Activated CD4-positive, CD25-positive, alpha-beta regulatory T cell treated with anti-CD3 and anti-CD28 coated beads, Interleukin-2, amount 50 U/mL, for 24 hours (primary cell): ENCODE results near the gene PLK4.
"Not testable (repeated sequence)": the region's sequence is repeated elsewhere in the genome, so short reads cannot be mapped to it uniquely, and the experiment has no call there.

Experiments
- ATAC-seq, 2 donors: fragments of 150-1000 bp; cut with Tn5 transposase; one replicate each; pipeline ENCODE4 v1.10.0; 2021; ENCODE audit warnings: mild to moderate bottlenecking in 1 of 2, moderate library complexity in 1 of 2

The PLK4 gene

GRCh38 chr4:127880763-127881562 is at the start of gene PLK4:
PLK4 (plus strand) TSS chr4:127880893; CDS start chr4:127881135, 242 bp downstream.
- peak; percentile 96 for ATAC-seq

- ATAC-seq = no peak
Measured at GRCh38 chr4:127832585-127832984, 48.1 kb upstream of the PLK4 start.

GRCh38 chr4:127843704-127844600 is 36.7 kb upstream of the PLK4 start:
- no peak for ATAC-seq

GRCh38 chr4:127844601-127845116 is 36.0 kb upstream of the PLK4 start:
- ATAC-seq = no peak

GRCh38 chr4:127846061-127846460 is 34.6 kb upstream of the PLK4 start:
- ATAC-seq = no peak

GRCh38 chr4:127846765-127847164 is 33.9 kb upstream of the PLK4 start:
- no peak for ATAC-seq

- no peak for ATAC-seq
Measured at GRCh38 chr4:127849505-127850234, 31.0 kb upstream of the PLK4 start.

- no peak for ATAC-seq
Measured at GRCh38 chr4:127852661-127853060, 28.0 kb upstream of the PLK4 start.

GRCh38 chr4:127856196-127856812 is 24.4 kb upstream of the PLK4 start:
- ATAC-seq = no peak

GRCh38 chr4:127856813-127857447 is 23.8 kb upstream of the PLK4 start:
- no peak for ATAC-seq

GRCh38 chr4:127857641-127858040 is 23.1 kb upstream of the PLK4 start:
- ATAC-seq = no peak

- no peak for ATAC-seq
Measured at GRCh38 chr4:127868196-127868595, 12.5 kb upstream of the PLK4 start.

GRCh38 chr4:127870281-127870680 is 10.4 kb upstream of the PLK4 start:
- no peak for ATAC-seq

- ATAC-seq = no peak
Measured at GRCh38 chr4:127870688-127871087, 10.0 kb upstream of the PLK4 start.

- no peak for ATAC-seq
Measured at GRCh38 chr4:127875791-127876190, 4.9 kb upstream of the PLK4 start.

GRCh38 chr4:127881563-127881864 is 821 bp downstream of the PLK4 start:
- ATAC-seq = no peak

- ATAC-seq = no peak
Measured at GRCh38 chr4:127888559-127888958, 7.9 kb downstream of the PLK4 start.

GRCh38 chr4:127889903-127890302 is 9.2 kb downstream of the PLK4 start:
- no peak for ATAC-seq

GRCh38 chr4:127896069-127896468 is 15.4 kb downstream of the PLK4 start:
- no peak for ATAC-seq

- no peak for ATAC-seq
Measured at GRCh38 chr4:127896528-127896927, 15.8 kb downstream of the PLK4 start.

- not testable (repeated sequence) for ATAC-seq
Measured at GRCh38 chr4:127899682-127900081, 19.0 kb downstream of the PLK4 start.

- ATAC-seq = no peak
Measured at GRCh38 chr4:127905029-127905428, 24.3 kb downstream of the PLK4 start.
